PC-9 (cell line): ENCODE data around the gene SH3D21.

Experiments
- CTCF ChIP-seq: fragments of 200-600 bp; sonication (generic); conservative IDR thresholded peaks from 2 replicates; pipeline ENCODE4 v1.6.1; 2017; ENCODE audit warnings: mixed run types, antibody characterized with exemption, mild to moderate bottlenecking, moderate library complexity
- EZH2 ChIP-seq: fragments of 200-600 bp; sonication (generic); IDR thresholded peaks from 2 replicates; pipeline ENCODE4 v1.8.0; 2017; ENCODE audit warnings: antibody characterized with exemption, low read depth

GRCh38 chr1:36328713-36329112 lies 22.5 kb downstream of the SH3D21 start:
- no peak for TF ChIP-seq CTCF
- TF ChIP-seq EZH2, result no peak
